Amniotic epithelial cell (primary cell): Measurements from ENCODE around the gene ALDH1L2.

Experiments
- DNase-seq: peaks from one replicate; pipeline ENCODE4 v3.0.0-alpha.2; 2010; ENCODE audit warnings: low read depth

The ALDH1L2 gene

DNA sequence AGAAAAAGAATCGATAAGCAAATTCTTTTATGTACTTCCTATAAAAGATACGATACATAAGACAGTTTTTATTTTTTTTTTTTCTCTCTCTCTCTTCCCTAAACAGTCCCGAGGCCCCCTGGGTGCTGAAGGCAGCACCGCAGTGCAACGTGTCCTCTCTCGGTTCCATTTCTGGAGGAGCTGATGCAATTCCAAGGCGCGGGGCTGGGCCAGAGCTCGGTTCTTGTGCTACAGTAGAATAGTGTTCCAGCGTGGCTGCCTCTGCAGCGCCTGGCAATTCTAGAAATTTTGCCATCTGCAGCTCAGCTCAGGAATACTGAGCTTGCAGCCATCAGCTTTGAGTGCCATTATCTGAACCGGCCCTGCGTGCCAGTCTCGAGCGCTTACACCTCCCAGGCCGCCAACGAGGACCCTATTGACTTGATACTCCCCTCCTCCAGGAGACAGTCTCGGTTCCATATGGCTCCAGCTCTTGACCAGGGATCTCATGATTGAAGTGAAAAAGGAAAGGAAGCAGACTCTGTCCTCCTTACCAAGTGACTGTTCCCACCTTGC, 630 bp downstream of the ALDH1L2 start:
- peak; percentile 42 for DNase-seq

GRCh38 chr12:105083031-105083430, 1.2 kb downstream of the ALDH1L2 start:
- no peak for DNase-seq

DNA sequence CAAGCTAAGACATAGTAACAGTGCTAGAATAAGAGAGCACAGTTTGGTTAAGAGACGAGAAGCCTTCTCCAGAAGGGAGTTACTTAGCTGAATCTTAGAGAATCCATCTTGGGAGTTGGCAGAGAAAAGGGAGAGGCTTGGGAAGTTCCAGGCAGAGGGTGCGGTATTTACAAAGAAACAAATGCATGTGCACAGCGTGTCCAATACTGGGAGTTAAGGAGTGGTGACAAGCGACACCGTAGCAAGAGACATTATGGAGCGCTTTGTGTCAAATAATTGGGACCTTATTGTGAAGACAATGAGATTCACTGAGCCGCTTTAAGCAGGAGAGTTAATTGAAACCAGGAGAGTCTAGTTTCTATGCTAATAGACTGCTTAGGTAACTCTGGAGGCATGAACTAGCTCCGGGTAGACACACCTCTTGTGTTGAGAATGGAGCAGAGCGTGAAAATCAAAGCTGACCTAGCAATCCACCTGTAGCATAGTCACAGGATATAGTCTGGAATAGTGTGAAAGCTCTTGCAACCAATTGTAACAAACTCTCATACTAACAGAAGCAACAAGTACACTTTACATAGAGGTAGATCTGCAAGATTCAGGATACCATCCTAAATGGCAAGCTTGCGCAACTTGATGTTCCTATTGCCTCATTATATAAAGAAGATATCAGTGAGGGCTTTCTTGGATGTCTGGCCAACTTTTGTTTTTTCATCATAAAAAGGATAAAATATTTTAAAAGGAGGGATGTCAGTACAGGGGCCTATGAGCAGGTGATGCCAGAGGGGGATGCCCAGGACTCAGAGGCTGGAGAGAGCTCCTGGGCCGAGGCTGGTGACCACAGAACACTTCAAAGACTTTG, 5.3 kb downstream of the ALDH1L2 start:
- no peak for DNase-seq

GRCh38 chr12:105077435-105077834, 6.8 kb downstream of the ALDH1L2 start:
- no peak for DNase-seq

- DNase-seq, result no peak
Observed at GRCh38 chr12:105076913-105077312, 7.3 kb downstream of the ALDH1L2 start.

- peak; percentile 62 for DNase-seq
Observed at GRCh38 chr12:105076098-105076497, 8.2 kb downstream of the ALDH1L2 start.

- no peak for DNase-seq
Observed at GRCh38 chr12:105072888-105073488, 11.3 kb downstream of the ALDH1L2 start.

DNA sequence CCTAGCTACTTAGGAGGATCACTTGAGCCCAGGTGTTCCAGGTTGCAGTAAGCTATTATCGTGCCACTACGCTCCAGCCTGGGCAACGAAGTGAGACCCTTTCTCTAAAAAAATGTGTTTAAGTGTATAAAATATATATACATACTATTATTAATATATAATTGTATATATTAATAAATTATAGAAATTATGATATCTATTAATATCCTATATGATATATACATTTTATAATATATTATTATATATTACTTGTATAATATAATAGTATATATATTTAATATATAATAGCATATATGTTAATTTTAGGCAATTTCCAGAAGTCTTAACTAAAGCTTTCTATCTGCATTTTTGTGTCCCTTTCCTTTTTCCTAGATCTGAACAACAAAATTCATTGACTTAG, 12.3 kb downstream of the ALDH1L2 start:
- DNase-seq, result no peak

- no peak for DNase-seq
Observed at GRCh38 chr12:105069936-105070702, 14.1 kb downstream of the ALDH1L2 start.

DNA sequence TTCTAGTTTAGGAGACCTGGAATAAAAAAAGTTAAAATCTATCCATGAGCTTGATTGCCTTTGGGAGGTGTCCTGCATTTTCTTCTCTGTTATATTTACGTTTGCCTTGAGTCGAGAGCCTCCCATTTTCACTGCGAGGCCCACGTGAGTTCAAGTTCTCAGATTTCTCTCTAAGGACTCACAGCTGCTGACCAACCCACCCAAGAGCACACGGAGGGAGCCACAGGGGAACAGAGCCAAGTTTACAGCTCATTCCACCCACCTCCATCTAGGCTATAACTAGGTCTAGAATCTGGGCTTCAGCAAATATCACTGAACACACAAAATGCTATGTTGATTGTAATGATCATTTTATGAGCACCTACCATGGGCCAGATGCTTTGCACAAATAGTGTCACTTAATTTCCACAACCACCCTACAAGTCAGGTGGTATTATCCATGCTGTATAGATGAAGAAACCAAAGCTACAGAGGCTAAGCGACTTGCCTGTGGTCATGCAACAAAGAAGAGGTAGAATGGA, 16.7 kb downstream of the ALDH1L2 start:
- no peak for DNase-seq

DNA sequence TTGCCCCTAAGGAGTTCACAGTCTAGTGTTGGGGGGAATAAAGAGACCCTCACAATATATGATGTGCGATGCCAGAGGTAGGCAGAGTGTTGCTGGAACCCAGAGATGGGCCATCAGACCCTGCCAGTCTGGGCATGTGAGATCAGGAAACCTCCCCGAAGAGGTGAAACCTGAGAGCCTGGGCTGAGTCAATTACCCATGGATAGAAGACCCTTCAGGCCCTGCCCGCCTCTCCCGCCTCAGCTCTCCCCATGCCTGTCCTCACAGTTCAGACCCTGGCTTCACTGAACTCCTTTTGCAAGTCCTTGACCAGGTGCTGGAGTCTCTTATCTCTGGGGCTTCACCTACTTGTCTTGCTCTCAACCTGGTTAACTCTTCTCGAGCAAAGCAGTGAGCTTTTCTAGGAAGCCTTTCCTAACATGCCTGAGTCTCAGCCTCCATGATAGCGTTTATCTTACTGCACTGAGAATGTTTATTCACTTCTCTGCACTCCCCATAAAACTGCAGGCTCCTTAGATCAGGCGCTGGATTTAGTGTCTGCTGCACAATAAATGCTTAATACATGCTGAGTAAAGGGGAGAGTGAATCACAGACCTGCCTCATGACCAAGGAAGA, 19.6 kb downstream of the ALDH1L2 start:
- DNase-seq, result peak; percentile 24

DNA sequence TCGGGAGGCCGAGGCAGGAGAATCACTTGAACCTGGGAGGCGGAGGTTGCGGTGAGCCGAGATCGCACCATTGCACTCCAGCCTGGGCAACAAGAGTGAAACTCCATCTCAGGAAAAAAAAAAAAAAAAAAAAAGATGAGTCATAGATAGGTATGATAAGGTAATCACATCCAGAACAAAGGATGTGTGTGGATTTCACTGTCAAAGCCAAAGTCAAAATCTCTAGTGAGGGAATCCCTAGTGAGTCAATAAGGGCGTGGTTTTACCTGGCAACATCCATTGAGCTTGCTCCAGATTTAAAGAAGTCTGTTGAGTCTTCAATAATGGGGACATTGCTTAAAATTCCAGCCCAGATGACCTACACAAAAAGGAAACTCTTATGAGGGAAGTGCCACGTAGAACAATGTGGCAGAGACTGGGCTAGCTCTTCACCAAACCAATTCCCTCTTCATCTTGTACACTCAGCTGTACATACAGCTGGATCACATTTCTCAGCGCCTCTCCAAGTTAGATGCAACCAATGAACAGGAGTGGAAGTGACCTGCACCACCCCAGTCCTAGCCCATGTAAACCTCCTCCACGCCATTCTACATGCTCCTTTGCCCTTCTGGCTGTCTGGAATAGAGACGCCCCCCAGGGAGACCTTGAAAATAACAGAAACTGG, 23.4 kb downstream of the ALDH1L2 start:
- no peak for DNase-seq

DNA sequence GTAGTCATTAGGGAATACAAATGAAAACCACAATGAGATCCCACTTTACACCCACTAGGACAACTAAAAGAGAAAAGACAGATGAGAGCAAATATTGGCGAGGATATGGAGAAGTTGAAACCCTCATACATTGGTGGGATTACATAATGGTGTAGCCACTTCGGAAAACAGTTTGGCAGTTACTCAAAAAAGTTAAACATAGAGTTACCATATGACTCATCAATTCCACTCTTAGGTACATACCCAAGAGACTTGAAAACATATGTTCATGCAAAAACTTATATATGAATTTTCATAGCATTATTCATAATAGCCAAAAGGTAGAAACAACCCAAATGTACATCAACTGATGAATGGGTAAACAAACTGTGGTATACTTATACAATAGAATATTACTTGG, 27.1 kb downstream of the ALDH1L2 start:
- DNase-seq, result no peak

- DNase-seq, result peak; percentile 67
Observed at GRCh38 chr12:105053116-105053572, 31.1 kb downstream of the ALDH1L2 start.

- no peak for DNase-seq
Observed at GRCh38 chr12:105051981-105052380, 32.3 kb downstream of the ALDH1L2 start.

GRCh38 chr12:105048315-105048714, 35.9 kb downstream of the ALDH1L2 start:
- DNase-seq, result no peak

GRCh38 chr12:105047308-105047707, 37.0 kb downstream of the ALDH1L2 start:
- no peak for DNase-seq

DNA sequence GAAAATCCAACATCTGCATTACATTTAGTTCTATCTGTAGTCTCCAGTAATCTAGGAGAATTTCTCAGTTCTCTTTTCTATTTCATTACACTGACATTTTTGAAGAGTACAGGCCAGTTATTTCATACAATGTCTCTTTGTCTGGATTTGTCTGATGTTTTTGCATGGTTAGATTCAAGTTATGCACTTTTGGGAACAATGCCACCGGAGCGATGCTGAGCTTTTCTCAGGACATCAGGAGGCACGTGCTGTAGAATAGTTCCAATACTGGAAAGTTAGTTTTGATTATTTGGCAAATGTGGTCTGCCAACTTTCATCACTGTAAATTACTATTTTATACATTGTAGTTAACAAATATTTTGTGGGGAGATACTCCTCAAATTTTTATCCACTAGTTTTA, 43.1 kb downstream of the ALDH1L2 start:
- no peak for DNase-seq

GRCh38 chr12:105040476-105040875, 43.8 kb downstream of the ALDH1L2 start:
- no peak for DNase-seq

- DNase-seq, result no peak
Observed at GRCh38 chr12:105036937-105037649, 47.2 kb downstream of the ALDH1L2 start.

- DNase-seq, result no peak
Observed at GRCh38 chr12:105033851-105034250, 50.4 kb downstream of the ALDH1L2 start.
